CD1c-positive myeloid dendritic cell (primary cell): Measurements from ENCODE around the gene ATP2B3.
A peak's percentile ranks its signal among the peaks of the same experiment; 100 is the strongest.

ENCODE experiments used
- DNase-seq: peaks from one replicate; pipeline ENCODE4 v3.0.0-alpha.2; 2016; ENCODE audit errors: extremely low spot score

Gene ATP2B3

GRCh38 chrX:153517423-153517822 lies at the start of gene ATP2B3:
TSS of gene ATP2B3 (plus strand) at chrX:153517642. CDS start at chrX:153536248, 18,606 bp downstream.
- DNase-seq: no peak

GRCh38 chrX:153468008-153468580 lies 49.3 kb upstream of the ATP2B3 start:
- DNase-seq: no peak

GRCh38 chrX:153469811-153470410 lies 47.5 kb upstream of the ATP2B3 start:
- DNase-seq: peak; percentile 1

GRCh38 chrX:153470411-153471363 lies 46.8 kb upstream of the ATP2B3 start, which contains the start of gene HAUS7:
TSS of gene HAUS7 (minus strand) at chrX:153470576. CDS start at chrX:153470557, 19 bp downstream.
- peak; percentile 91 for DNase-seq

- no peak for DNase-seq
These were observed 45.7 kb upstream of the ATP2B3 start for GRCh38 chrX:153471663-153472280.

GRCh38 chrX:153473126-153473525 lies 44.3 kb upstream of the ATP2B3 start:
- no peak for DNase-seq

- no peak for DNase-seq
These were observed 43.2 kb upstream of the ATP2B3 start for GRCh38 chrX:153474266-153474665.

- DNase-seq: peak; percentile 45
These were observed 42.7 kb upstream of the ATP2B3 start for GRCh38 chrX:153474718-153475117.

GRCh38 chrX:153475271-153475670 lies 42.2 kb upstream of the ATP2B3 start:
- no peak for DNase-seq

- no peak for DNase-seq
These were observed 41.6 kb upstream of the ATP2B3 start for GRCh38 chrX:153475751-153476281.

GRCh38 chrX:153476666-153477363 lies 40.6 kb upstream of the ATP2B3 start:
- DNase-seq: no peak

GRCh38 chrX:153477364-153477857 lies 40.0 kb upstream of the ATP2B3 start:
- no peak for DNase-seq

GRCh38 chrX:153477901-153478300 lies 39.5 kb upstream of the ATP2B3 start:
- DNase-seq: no peak

- no peak for DNase-seq
These were observed 38.7 kb upstream of the ATP2B3 start for GRCh38 chrX:153478746-153479145.

- DNase-seq: no peak
These were observed 36.4 kb upstream of the ATP2B3 start for GRCh38 chrX:153481043-153481442.

- no peak for DNase-seq
These were observed 34.9 kb upstream of the ATP2B3 start for GRCh38 chrX:153482376-153483015.

- no peak for DNase-seq
These were observed 31.9 kb upstream of the ATP2B3 start for GRCh38 chrX:153485396-153486080.

- DNase-seq: no peak
These were observed 31.3 kb upstream of the ATP2B3 start for GRCh38 chrX:153486171-153486570.

GRCh38 chrX:153487590-153488071 lies 29.8 kb upstream of the ATP2B3 start:
- DNase-seq: no peak
